GM19372 (cell line): ENCODE data around the gene ALLC.

Source experiments
- ATAC-seq: cut with Tn5 transposase; IDR thresholded peaks from one replicate; pipeline ENCODE4 v1.9.1; 2021; ENCODE audit warnings: mild to moderate bottlenecking, low read depth, moderate library complexity; ENCODE audit not compliant: unreplicated experiment

Gene ALLC

DNA sequence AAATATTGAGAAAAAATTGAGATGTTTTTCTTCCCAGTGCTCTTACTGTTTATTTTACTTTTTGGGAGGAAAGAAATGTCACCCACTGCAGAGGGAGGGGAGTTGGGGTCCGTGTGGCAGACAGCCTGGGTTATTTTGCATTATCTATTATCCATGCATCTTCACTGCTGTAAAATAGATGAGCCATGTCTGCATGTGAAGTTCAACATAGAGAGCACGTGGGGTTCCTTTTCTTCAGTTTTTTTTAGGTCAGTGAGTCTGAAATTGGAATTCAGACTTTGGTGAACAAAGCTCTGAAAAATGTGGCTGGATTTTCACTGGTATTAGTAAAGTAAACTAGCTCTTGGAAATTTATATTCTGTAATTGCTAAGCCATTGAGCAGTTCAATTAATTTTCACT is 47.8 kb downstream of the ALLC start:
- ATAC-seq, result no peak

DNA sequence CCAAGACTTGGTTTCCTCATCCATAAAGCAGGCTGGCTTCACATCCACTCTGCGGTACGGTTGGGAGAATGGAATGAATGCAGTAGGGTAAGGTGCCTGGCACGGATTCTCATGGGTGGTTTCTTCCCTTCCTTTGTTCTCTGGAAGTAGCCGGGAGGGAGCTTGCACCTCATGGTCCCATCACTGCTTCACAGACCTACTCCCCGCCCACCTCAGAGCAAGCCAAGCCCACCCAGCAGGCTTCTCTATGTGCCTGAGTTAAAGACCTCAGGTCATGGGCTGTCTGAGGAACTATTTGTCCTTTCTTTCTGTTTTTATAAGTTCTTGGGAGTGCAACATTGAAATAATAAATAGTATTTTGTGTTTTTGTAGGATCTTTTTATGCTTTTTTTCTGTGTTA is 48.9 kb downstream of the ALLC start:
- no peak for ATAC-seq

DNA sequence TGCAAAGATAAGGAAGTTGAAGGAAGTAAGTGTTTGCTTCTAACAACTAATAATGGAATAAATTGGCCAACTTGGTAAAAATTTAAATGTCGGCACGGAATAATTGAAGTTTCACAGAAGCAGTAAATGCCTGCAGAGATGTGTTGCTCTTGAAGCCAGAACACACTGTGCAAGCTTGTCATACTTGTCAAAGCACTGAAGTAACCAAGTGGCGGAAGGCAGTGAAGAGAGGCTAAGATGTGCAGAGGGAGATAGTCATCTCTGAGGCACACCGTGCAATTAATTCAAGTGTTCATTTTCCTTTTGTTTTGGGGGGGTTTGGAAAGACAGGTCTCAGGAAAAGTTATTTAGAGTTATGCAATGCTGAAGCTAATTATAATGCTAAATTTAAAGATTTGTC is 50.6 kb downstream of the ALLC start:
- ATAC-seq, result no peak

DNA sequence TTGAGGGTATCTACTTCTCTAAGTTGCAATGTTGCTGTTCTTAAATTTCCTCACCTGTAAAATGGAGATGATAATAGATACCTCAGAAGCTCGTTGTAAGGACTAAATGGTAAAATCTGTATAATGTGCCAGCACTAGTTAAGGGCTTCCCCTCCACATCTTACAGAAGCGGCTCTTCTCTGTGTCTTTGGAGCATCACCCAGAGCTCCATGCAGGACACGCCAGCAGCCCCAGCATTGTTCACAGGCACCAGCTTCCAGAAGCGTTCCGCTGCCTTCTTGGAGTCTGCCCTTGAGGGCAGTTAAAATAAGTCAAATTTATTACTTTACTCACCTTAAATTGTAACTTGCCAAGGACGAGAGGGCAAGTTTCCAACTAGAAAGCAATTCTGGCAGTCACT is 51.2 kb downstream of the ALLC start:
- ATAC-seq, result no peak

DNA sequence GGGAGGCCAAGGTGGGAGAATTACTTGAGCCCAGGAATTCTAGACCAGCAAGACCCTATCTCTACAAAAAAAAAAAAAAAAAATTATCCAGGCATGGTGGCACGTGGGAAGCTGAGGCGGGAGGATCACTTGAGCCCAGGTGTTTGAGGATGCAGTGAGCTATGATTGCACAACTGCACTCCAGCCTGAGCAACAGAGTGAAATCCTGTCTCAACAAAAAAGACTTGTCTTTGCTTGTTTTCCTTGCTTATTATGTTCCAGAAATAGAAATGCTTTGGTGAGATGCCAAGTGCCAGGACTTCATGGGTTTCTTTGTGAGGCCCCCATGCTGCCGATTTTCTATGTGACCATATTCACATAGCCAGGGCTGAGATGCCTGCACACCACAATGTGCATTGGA is 54.4 kb downstream of the ALLC start:
- ATAC-seq, result no peak

- no peak for ATAC-seq
Measured at GRCh38 chr2:3712831-3713503, 55.0 kb downstream of the ALLC start.

GRCh38 chr2:3718679-3719078 is 60.7 kb downstream of the ALLC start:
- ATAC-seq, result no peak

- no peak for ATAC-seq
Measured at GRCh38 chr2:3725002-3725401, 67.0 kb downstream of the ALLC start.

DNA sequence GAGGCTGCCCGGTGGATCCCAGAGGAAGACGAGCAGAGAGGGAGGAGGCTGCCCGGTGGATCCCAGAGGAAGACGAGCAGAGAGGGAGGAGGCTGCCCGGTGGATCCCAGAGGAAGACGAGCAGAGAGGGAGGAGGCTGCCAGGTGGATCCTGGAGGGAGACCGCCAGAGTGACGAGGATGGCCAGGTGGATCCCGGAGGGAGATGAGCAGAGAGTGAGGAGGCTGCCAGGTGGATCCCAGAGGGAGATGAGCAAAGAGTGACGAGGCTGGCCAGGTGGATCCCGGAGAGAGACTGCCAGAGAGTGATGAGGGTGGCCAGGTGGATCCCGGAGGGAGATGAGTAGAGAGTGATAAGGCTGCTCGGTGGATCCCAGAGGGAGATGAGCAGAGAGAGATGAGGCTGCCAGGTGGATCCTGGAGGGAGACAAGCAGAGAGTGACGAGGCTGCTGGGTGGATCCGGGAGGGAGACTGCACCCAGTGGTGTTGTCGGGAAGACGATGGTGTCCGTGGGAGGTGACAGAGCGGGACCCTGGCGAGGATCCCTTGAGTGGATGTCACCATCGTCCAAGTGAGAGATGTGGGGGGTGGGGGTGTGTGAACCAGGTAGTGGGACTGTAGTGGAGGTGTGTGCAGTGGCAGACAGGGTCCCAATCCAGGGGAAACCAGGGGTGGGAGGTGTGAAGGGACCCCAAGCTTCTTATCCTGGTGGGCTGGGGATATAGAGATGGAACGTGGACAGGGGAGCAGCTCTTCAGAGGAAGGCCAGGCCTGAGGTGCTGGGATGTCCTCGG is 67.7 kb downstream of the ALLC start:
- ATAC-seq, result no peak

DNA sequence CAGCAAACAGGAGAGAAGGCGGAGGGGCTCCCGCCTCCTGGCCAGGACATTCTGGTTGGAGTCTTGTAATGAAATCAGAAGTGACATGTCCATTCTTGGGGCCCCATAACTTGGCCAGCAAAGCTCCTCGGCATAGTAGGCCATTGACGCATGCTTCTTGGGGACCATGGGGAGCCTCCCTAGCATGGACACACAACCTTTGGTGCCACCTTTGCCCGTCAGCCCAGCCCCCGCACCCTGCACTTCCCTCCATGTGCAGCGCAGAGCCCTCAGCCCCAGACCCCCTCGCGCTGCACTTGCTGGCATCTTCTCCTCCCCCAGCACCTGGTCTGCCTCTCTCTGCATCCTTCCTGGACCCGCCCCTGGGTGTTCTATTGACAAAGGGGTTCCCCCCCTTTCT is 68.5 kb downstream of the ALLC start:
- no peak for ATAC-seq

DNA sequence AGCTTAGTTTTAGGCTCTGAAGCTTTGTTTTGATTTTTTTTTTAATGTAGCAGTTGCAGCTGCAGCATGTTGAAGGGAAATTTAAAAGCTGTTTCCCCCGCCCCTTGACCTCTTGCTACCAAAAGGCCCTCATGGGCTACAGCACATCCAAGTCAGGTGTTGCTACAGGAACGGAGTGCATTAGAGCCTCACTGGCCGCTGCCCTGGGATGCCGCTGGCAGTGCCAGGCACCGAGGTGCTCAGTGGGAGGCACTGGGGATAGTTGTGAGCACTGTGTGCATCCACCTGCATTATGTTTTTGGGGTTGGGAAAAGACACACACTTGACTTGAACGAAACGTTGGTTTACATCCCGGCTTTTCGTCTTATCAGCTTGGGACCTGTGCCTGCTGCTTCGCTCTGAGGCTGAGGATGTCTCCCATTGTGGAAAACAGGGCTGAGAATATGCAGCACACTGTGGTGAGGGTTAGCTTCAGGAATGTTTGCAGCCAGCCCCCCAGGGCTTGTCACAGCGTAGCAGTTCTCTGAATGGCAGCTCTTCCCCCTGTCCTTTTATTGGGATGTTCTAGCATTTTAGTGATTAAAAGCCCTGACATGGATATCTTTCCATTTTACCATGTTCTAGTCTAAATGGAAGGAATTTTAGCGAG is 69.5 kb downstream of the ALLC start:
- no peak for ATAC-seq

DNA sequence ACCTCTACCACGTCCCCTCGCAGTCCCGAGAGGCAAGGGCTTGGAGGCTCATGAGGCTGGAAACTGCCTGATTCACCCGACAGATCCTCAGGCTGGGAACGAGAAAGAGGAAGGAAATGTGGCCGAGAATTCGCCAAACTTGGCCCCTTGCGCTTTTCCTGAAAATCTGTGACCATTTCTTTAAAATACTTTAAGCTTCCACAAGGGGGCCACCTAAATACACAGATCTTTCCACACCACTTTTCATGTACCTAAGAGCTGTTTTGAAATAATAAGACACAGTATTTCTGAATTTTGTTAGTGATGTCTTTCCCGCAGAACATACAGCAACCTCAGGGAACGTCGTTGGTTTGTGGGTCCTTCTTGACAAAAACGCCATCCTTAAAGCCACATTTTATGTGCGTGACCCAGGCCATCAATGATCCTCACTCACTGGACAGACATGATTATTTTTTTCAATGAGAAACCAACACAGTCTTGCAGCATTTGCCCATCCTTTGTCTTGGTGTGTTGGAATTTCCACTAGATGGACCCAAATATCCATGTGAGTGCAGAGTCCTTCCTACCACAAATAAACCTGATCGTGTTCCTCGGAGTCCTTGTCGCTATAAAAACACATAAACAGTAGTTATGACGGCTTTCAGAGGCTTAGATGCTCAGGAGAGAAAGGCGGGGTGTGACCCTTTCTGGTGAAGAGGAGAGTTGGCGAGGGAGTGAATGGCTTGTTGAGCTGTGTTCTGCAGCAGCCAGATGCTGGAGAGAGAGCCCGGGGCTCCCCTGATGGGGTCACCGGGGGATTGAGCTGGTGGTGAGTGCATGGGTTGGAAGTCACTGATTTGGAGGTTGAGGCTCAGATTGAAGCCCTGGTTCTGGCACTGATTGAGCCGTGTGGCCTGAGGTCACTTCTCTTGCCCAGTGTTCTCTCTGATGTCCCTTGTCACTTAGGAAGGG is 70.4 kb downstream of the ALLC start:
- ATAC-seq, result no peak

DNA sequence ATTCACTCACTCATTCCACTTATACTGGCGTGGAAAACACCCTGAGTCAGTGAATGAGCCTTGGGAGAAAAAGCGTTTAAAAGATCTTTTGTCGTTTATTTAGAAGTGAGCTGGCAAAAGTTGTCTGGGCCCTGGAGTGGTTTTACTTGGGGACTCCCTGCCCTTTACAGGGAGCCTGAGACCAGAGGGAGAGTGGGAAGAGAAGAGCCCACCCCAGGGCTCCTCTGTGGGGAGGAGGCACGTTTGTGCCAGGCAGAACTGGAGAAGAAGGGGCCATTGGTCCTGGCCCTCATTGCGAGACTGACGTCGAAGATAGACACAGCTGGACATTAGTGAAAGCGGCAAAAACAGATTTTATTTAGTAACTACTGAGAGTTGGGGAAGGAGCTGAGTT is 71.1 kb downstream of the ALLC start:
- no peak for ATAC-seq

- no peak for ATAC-seq
Measured at GRCh38 chr2:3729786-3730185, 71.8 kb downstream of the ALLC start.

- no peak for ATAC-seq
Measured at GRCh38 chr2:3730646-3731045, 72.6 kb downstream of the ALLC start.

DNA sequence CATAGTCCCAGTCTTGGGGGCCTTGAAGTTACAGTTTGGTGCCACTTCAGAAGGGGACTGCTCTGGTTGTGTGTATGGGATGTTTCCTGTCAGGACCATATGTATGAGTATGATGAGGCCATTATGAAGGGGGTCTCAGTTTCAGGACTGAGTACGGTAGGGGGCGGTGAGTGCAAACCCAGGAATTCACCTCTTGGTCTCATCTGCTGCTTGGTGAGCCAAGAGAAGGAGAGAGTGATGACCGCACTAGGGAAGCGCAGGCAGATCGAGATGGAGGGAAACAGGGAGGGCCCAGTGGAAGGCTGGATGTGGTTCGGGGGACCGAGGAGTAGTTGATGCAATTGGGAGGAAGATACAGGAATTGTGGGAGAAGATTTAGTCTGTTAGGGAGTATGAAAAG is 73.8 kb downstream of the ALLC start:
- no peak for ATAC-seq

DNA sequence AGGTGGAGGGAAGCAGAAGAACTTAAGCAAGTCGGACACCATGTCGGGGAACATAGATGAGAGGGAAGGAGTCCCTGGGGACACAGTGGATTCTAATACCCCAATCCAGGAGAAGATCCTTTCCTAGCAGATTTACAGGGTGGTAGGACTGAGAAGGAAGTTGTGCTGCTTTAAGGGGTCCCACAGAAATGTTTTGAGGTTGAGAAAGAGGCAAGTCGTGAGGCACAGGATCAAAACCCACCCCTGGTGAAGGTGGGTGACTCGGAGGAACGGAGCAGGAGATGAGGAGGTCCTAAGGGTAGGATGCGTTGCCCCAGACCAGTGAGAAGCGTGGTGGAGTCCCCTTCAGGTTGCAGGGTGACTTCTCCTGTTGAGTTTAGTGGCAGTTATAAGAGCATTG is 78.1 kb downstream of the ALLC start:
- ATAC-seq, result no peak

DNA sequence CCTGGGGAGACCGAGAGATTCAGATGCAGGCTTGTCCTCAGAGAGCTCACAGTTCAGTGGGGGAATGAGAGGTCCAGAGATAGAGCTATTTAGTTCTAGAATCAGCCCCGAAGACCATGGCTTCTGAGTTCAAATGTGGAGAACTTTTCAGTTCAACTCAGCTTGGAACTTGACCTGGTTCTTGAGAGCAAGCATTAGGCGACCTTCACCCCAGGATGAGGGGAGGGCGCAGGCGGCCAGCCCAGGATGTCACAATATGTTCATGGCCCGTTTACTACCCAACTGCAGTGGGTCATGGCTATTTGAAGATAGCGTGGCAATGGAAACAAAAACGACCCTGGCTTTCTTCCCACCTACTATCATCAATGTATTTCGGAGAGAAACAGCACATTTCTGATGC is 79.1 kb downstream of the ALLC start:
- ATAC-seq, result no peak

- no peak for ATAC-seq
Measured at GRCh38 chr2:3738454-3738853, 80.5 kb downstream of the ALLC start.

GRCh38 chr2:3739313-3739712 is 81.3 kb downstream of the ALLC start:
- ATAC-seq, result no peak

- ATAC-seq, result no peak
Measured at GRCh38 chr2:3741396-3741795, 83.4 kb downstream of the ALLC start.
